ENCODE measurements around the gene NGEF. TPM values are rescaled to one million over a fixed set of nuclear protein-coding genes. Genes with fewer than 3 reads are reported as not detected.

NGEF gene, protein sequence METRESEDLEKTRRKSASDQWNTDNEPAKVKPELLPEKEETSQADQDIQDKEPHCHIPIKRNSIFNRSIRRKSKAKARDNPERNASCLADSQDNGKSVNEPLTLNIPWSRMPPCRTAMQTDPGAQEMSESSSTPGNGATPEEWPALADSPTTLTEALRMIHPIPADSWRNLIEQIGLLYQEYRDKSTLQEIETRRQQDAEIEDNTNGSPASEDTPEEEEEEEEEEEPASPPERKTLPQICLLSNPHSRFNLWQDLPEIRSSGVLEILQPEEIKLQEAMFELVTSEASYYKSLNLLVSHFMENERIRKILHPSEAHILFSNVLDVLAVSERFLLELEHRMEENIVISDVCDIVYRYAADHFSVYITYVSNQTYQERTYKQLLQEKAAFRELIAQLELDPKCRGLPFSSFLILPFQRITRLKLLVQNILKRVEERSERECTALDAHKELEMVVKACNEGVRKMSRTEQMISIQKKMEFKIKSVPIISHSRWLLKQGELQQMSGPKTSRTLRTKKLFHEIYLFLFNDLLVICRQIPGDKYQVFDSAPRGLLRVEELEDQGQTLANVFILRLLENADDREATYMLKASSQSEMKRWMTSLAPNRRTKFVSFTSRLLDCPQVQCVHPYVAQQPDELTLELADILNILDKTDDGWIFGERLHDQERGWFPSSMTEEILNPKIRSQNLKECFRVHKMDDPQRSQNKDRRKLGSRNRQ
- total RNA-seq: 0.71 and 1.2 TPM in 2 replicates
- long read RNA-seq, partial matches to known transcripts: 0 of 1 reads
- long read RNA-seq, other reads (novel, unspliced or antisense): 1 of 1 reads

DNA sequence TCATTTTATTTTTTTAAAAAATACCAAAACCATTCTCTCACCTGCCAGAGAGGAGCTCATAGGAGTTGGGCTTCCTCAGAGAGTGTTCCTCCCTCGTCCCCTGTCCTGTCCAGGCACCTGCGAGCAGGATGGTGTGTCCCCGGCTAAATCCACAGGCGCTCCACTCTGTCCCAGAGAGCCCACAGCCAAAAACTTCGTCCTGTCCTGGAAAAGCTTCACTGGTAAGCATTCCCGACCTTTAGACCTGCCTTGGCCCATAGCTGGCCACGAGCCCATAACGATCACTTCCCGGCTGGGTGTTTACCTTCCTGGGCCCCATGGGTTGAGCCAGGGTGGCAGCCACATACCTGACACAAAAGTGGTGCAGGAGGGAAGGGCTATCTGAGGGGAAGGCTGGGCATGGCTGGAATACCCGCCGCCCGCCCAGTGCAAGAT is at the start of gene NGEF:
Gene NGEF (minus strand): TSS at position 230 of the 435 bp plus-strand sequence. CDS start 38,366 bp downstream, outside the sequence.
- H3K4me3 Mint-ChIP-seq (ENCODE audit: low read depth): no peak within 1 kb of the TSS
- H3K27ac Mint-ChIP-seq: no peak within 1 kb of the TSS
- peaks cover 2% of the 10 kb centered on the region for H3K4me1 Mint-ChIP-seq (ENCODE audit: low read depth)
- TF ChIP-seq, protein P1, sequence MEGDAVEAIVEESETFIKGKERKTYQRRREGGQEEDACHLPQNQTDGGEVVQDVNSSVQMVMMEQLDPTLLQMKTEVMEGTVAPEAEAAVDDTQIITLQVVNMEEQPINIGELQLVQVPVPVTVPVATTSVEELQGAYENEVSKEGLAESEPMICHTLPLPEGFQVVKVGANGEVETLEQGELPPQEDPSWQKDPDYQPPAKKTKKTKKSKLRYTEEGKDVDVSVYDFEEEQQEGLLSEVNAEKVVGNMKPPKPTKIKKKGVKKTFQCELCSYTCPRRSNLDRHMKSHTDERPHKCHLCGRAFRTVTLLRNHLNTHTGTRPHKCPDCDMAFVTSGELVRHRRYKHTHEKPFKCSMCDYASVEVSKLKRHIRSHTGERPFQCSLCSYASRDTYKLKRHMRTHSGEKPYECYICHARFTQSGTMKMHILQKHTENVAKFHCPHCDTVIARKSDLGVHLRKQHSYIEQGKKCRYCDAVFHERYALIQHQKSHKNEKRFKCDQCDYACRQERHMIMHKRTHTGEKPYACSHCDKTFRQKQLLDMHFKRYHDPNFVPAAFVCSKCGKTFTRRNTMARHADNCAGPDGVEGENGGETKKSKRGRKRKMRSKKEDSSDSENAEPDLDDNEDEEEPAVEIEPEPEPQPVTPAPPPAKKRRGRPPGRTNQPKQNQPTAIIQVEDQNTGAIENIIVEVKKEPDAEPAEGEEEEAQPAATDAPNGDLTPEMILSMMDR (IDR thresholded peaks at IDR 0.05; ENCODE audit: unreplicated experiment): no peak
- no peak for DNase-seq (ENCODE audit: low spot score, unreplicated experiment)
- no peaks in the 10 kb centered on the region for H3K36me3 Mint-ChIP-seq (ENCODE audit: insufficient read depth)
- H3K27me3 Mint-ChIP-seq: no peaks in the 10 kb centered on the region
- peaks cover 4% of the 10 kb centered on the region for H3K9me3 Mint-ChIP-seq (ENCODE audit: low read depth)

DNA sequence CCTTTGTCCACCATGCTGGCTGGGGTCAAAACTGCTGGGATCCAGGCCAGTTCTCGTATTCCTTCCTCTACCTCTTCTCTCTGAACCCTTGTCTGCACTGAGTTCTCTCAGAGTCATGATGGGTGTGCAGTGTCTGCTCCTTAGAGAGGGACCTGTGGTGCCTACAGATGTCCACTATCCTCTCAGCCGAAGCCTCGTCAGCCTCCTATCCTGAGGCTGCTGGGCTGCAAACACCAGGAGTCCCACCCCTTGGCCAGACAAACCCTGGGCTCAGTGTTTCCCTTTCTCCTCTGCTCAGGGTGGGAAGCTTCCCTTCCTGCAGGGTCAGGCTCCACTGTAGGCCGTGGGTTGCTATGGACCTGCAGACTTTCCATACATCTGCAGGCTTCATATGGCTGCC is 49.4 kb upstream of the NGEF start:
- Mint-ChIP-seq H3K9me3 (ENCODE audit: low read depth) (no peaks in the 10 kb centered on the region), H3K4me3 (ENCODE audit: low read depth) (no peak overlapping the region), H3K27me3 (no peaks in the 10 kb centered on the region), H3K27ac (no peak overlapping the region), H3K4me1 (ENCODE audit: low read depth) (peaks cover 7% of the 10 kb centered on the region), H3K36me3 (ENCODE audit: insufficient read depth) (no peaks in the 10 kb centered on the region)
- TF ChIP-seq, protein P1 (IDR thresholded peaks at IDR 0.05; ENCODE audit: unreplicated experiment): no peak
- DNase-seq (ENCODE audit: low spot score, unreplicated experiment): no peak

DNA sequence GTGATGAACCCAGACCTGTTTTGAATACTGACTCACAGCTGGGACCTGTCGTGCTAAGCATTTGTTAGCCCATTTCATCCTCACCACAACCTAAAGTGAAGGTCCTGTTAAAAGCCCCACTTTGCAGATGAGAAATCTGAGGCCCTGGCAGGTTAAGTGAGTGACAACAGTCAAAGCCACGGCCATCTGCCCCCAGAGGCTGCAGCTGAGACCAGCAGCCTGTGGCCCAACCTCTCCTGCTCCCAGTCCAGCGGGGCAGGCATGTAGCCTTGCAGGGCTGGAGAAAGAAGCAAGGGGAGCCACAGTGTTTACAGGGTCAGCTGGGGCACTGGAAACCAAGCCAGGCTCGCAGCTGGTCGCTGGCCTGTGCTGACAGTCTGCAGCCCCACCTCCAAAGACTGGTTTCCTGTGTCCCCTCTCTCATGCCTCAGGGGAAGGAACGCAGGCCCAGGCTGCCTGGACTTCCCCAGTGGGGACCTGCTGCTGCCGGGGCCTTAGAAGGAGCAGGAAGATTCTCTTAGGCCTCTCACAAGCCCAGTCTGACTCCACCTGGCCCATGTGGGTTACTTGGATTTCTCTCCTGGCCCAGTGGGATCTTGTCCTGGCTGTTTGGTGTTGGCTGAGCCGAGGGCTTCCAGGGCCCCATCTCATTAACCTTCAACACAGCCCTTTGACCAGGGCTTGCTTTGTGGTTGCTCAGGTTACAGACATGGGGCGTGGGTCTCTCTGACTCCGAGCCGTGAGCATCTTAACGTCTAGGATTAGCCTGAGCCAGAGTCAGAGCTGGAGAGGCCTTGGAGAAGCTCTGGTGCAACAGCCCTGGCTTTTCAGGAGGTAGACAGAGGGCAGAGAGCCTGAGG is 48.8 kb upstream of the NGEF start:
- peaks cover 7% of the 10 kb centered on the region for H3K4me1 Mint-ChIP-seq (ENCODE audit: low read depth)
- no peaks in the 10 kb centered on the region for H3K27me3 Mint-ChIP-seq
- no peak overlapping the region for H3K4me3 Mint-ChIP-seq (ENCODE audit: low read depth)
- no peaks in the 10 kb centered on the region for H3K36me3 Mint-ChIP-seq (ENCODE audit: insufficient read depth)
- H3K27ac Mint-ChIP-seq: peak overlapping the region; percentile 41
- DNase-seq (ENCODE audit: low spot score, unreplicated experiment): no peak
- TF ChIP-seq, protein P1 (IDR thresholded peaks at IDR 0.05; ENCODE audit: unreplicated experiment): peak; percentile 37
- H3K9me3 Mint-ChIP-seq (ENCODE audit: low read depth): no peaks in the 10 kb centered on the region

DNA sequence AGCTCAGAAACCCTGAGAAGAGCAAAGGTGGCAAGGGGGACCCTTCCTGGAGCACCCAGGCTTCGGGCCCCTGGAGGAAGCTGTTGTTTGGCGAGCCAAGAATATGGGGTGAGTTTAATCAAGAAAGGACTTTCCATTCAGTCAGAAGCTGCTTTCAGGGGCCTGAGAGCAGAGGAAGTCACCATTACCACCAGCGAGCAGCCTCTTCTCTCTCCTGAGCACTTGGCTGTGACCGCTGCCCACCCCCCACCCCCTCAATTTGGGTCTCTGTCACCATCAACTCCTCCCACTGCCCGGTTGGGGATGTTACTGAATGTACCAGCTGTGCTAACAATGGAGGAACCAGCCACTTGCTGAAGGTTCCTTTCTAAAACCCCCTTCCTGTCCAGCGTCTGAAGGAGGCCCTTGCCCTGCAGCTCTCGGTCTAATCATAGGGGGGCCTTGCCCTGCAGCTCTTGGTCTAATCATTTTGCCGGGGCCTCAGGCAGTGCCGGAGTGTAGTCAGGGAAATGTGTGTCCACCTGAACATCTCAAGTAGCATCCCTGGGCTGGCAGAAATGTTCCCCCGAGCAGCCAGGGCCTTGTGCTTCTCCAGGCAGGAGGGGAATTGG is 48.0 kb upstream of the NGEF start:
- Mint-ChIP-seq H3K36me3 (ENCODE audit: insufficient read depth) (no peaks in the 10 kb centered on the region), H3K4me1 (ENCODE audit: low read depth) (peaks cover 7% of the 10 kb centered on the region), H3K27ac (no peak overlapping the region), H3K27me3 (peaks cover under 1% of the 10 kb centered on the region), H3K4me3 (ENCODE audit: low read depth) (no peak overlapping the region), H3K9me3 (ENCODE audit: low read depth) (no peaks in the 10 kb centered on the region)
- no peak for DNase-seq (ENCODE audit: low spot score, unreplicated experiment)
- TF ChIP-seq, protein P1 (IDR thresholded peaks at IDR 0.05; ENCODE audit: unreplicated experiment): no peak
